K562 (cell line): Measurements from ENCODE around the gene GET3. TPM values are rescaled to one million over a fixed set of nuclear protein-coding genes. Genes with fewer than 3 reads are reported as not detected.
A peak's percentile ranks its signal among the peaks of the same experiment; 100 is the strongest.

Experiments
- BMI1 ChIP-seq: fragments of 150-350 bp; IDR thresholded peaks from 2 replicates; pipeline ENCODE4 v1.6.1; 2014; ENCODE audit warnings: low read length
- BRD4 ChIP-seq: fragments of 200-600 bp; sonication (generic); IDR thresholded peaks from 2 replicates; pipeline ENCODE4 v1.6.1; 2017; ENCODE audit warnings: inconsistent platforms
- EP300 ChIP-seq: IDR thresholded peaks from 2 replicates; pipeline ENCODE4 v1.6.1; 2012; ENCODE audit warnings: low read length, improper control_type of control experiment
- ESRRA ChIP-seq: fragments of 450-650 bp; IDR thresholded peaks from 2 replicates; pipeline ENCODE4 v1.6.1; 2014; ENCODE audit warnings: low read depth, mild to moderate bottlenecking, moderate library complexity, borderline replicate concordance
- FOXA3 ChIP-seq, 2 experiments: fragments of 450-650 bp in 1 of 2; sonication (generic) in 1 of 2; formaldehyde crosslinking; IDR thresholded peaks in 1 of 2; conservative IDR thresholded peaks in 1 of 2; 2 replicates each; pipeline versions ENCODE4 v1.4.0 to v1.8.0; 2020 to 2022; ENCODE audit warnings: mild to moderate bottlenecking in 2 of 2, missing genetic modification reagents in 1 of 2
- HDAC1 ChIP-seq, 2 experiments: fragments of 450-650 bp; IDR thresholded peaks; 2 replicates each; pipeline ENCODE4 v1.6.1; 2016 to 2017; ENCODE audit warnings: inconsistent platforms in 1 of 2, mild to moderate bottlenecking in 1 of 2, moderate library complexity in 1 of 2
- PRPF4 ChIP-seq: fragments of 200-400 bp; formaldehyde crosslinking; IDR thresholded peaks from one replicate; pipeline ENCODE4 v1.6.1; 2017; ENCODE audit warnings: low read length, low read depth, mild to moderate bottlenecking; ENCODE audit not compliant: insufficient read depth, poor library complexity, severe bottlenecking
- SETDB1 ChIP-seq: IDR thresholded peaks from one replicate; pipeline ENCODE4 v1.6.1; 2012; ENCODE audit warnings: low read length, control low read depth, inconsistent platforms
- TAF15 ChIP-seq: fragments of 200-400 bp; formaldehyde crosslinking; IDR thresholded peaks from 2 replicates; pipeline ENCODE4 v1.6.1; 2017; ENCODE audit warnings: mild to moderate bottlenecking, low read depth, low read length, moderate library complexity
- TEAD1 ChIP-seq, 2 experiments: fragments of 450-650 bp in 1 of 2; sonication (generic) in 1 of 2; formaldehyde crosslinking; IDR thresholded peaks; 2 replicates each; pipeline versions ENCODE4 v1.4.0 to v1.8.0; 2020 to 2022; ENCODE audit warnings: mild to moderate bottlenecking in 2 of 2, missing genetic modification reagents in 1 of 2
- THRAP3 ChIP-seq: fragments of 450-650 bp; IDR thresholded peaks from 2 replicates; pipeline ENCODE4 v1.6.1; 2016; ENCODE audit warnings: mild to moderate bottlenecking, inconsistent platforms, borderline replicate concordance
- ZBED1 ChIP-seq: IDR thresholded peaks from 2 replicates; pipeline ENCODE4 v1.6.1; 2014
- ZBTB5 ChIP-seq: fragments of 450-650 bp; IDR thresholded peaks from 2 replicates; pipeline ENCODE4 v1.6.1; 2017; ENCODE audit warnings: antibody characterized with exemption
- ZNF232 ChIP-seq: sonication (generic); formaldehyde crosslinking; IDR thresholded peaks from 2 replicates; pipeline ENCODE4 v1.8.0; 2022; ENCODE audit warnings: mild to moderate bottlenecking, missing genetic modification reagents
- ZNF511 ChIP-seq: sonication (generic); formaldehyde crosslinking; IDR thresholded peaks from 2 replicates; pipeline ENCODE4 v1.8.0; 2022; ENCODE audit warnings: mild to moderate bottlenecking, missing genetic modification reagents
- ZNF655 ChIP-seq: fragments of 250-450 bp; sonication (Bioruptor Pico); IDR thresholded peaks from 2 replicates; pipeline ENCODE4 v1.5.0; 2021
- ZNF696 ChIP-seq: fragments of 250-450 bp; sonication (Bioruptor Pico); conservative IDR thresholded peaks from 2 replicates; pipeline ENCODE4 v1.4.0; 2020; ENCODE audit warnings: mild to moderate bottlenecking, moderate library complexity
- ZNF699 ChIP-seq: fragments of 250-450 bp; sonication (Bioruptor Pico); IDR thresholded peaks from 2 replicates; pipeline ENCODE4 v1.8.0; 2021; ENCODE audit warnings: mild to moderate bottlenecking, moderate library complexity; ENCODE audit not compliant: insufficient replicate concordance
- ZSCAN32 ChIP-seq: fragments of 450-650 bp; formaldehyde crosslinking; IDR thresholded peaks from 2 replicates; pipeline ENCODE4 v1.4.0; 2020; ENCODE audit warnings: mild to moderate bottlenecking, moderate library complexity
- polyA plus RNA-seq, 8 experiments: library from polyadenylated mRNA; depleted of rRNA in 4 of 8; stranded (reverse) in 5 of 8; unstranded in 3 of 8; fragments of >200 nt; fragmentation: Nextera tagmentation in 2 of 8; fragmentation: Illumina TruSeq in 1 of 8; extraction: Ambion mirVana in 2 of 8; extraction: Trizol in 1 of 8; gene quantifications; 2 replicates each; pipeline versions ENCODE4 v1.2.1 to v1.2.3, GENCODE V29; 2011 to 2014; ENCODE audit warnings: inconsistent platforms in 1 of 8, missing spikeins in 1 of 8
- total RNA-seq, 7 experiments: library from RNA; depleted of rRNA in 6 of 7; stranded (reverse); fragments of >200 nt in 6 of 7; fragmentation: Illumina TruSeq in 2 of 7; extraction: Trizol in 2 of 7; gene quantifications; 2 replicates each; pipeline versions ENCODE4 v1.2.1 to v1.2.3, GENCODE V29; 2011 to 2021; ENCODE audit warnings: low replicate concordance in 1 of 7
- TF ChIP-seq, protein P1 (sequence below): fragments of 250-450 bp; sonication (Bioruptor Pico); IDR thresholded peaks from 2 replicates; pipeline ENCODE4 v1.6.1; 2021; ENCODE audit warnings: mild to moderate bottlenecking
- TF ChIP-seq, protein P2 (sequence below): fragments of 250-450 bp; sonication (Bioruptor Pico); IDR thresholded peaks from 2 replicates; pipeline ENCODE4 v1.8.0; 2022; ENCODE audit warnings: inconsistent platforms

GET3 gene
- total and polyA plus RNA-seq, 9 of the 15 experiments (the other 6 are each of a cell fraction or from before 2014, with no cell fraction given), result 8.3 to 83.5 (median 51.8) TPM

DNA sequence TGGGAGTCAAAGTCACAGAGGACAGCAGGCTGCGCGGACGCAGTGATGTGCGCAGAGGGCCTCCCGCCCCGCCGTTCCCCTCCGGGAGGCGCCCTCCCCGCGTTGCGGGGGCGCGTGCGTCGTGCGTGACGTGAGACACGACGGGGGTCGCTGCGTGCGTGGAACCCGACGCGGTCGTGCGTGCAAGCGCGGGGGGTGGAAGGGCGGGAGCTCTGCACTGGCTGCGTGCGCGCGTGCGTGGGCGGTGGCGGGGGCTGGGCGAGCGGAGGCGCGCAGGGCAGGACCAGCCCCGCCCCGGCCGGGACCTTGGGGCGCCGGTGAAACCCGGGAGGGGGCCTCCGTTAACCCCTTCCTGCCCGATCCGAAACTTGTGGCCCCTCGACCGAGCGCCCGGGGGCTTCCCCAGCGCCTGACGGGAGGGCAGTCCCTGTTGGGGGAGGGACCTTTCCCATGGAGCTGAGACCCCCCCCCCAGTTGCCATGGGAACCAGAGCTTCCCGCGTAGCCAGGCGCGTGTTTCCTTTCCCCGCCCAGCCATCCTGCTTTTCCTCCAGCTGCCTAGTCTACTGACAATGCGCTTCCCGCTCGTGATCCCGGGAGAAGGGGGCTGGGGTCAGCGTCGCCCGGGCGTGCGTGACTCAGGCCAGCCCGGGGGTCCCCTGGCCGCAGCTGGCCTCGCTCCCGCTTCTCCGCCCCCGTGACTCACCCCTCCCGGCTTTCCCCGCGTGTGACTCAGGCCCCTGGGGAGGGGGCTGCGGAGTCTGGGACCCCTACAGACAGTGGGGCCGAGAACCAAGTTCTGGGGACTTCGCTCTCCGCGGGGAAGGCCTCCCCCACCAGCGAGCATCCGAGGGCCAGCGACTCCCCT, 45.4 kb downstream of the GET3 start (continued):
- TF ChIP-seq SETDB1, result no peak
- peak in 1 of 2 experiments; percentile 98; a peak in 3 of 4 replicates for TF ChIP-seq HDAC1 (IDR thresholded peaks at IDR 0.05)
- no peak for TF ChIP-seq ZNF699
- TF ChIP-seq BRD4, result peak; percentile 79; the same call in 1 of the 2 replicates
- no peak for TF ChIP-seq TAF15
- TF ChIP-seq EP300, result peak; percentile 39; the same call in 1 of the 2 replicates
- TF ChIP-seq TEAD1 (CRISPR knock-in tag; IDR thresholded peaks at IDR 0.05), result peak in 1 of 2 experiments; percentile 55; a peak in 2 of 4 replicates
- peak; percentile 80 for TF ChIP-seq BMI1
- TF ChIP-seq ZBTB5, result no peak
- TF ChIP-seq ZSCAN32 (CRISPR knock-in tag), result no peak
- TF ChIP-seq THRAP3, result no peak; the same call in 1 of the 2 replicates
- TF ChIP-seq PRPF4, result no peak
- TF ChIP-seq ESRRA, result peak; percentile 86
- TF ChIP-seq ZNF696, result no peak
- TF ChIP-seq, protein P1, sequence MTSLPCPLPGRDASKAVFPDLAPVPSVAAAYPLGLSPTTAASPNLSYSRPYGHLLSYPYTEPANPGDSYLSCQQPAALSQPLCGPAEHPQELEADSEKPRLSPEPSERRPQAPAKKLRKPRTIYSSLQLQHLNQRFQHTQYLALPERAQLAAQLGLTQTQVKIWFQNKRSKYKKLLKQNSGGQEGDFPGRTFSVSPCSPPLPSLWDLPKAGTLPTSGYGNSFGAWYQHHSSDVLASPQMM (CRISPR knock-in tag), result no peak
- no peak for TF ChIP-seq ZNF655
- TF ChIP-seq, protein P2, sequence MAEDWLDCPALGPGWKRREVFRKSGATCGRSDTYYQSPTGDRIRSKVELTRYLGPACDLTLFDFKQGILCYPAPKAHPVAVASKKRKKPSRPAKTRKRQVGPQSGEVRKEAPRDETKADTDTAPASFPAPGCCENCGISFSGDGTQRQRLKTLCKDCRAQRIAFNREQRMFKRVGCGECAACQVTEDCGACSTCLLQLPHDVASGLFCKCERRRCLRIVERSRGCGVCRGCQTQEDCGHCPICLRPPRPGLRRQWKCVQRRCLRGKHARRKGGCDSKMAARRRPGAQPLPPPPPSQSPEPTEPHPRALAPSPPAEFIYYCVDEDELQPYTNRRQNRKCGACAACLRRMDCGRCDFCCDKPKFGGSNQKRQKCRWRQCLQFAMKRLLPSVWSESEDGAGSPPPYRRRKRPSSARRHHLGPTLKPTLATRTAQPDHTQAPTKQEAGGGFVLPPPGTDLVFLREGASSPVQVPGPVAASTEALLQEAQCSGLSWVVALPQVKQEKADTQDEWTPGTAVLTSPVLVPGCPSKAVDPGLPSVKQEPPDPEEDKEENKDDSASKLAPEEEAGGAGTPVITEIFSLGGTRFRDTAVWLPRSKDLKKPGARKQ (CRISPR knock-in tag), result no peak
- TF ChIP-seq ZBED1, result no peak
- peak; percentile 24; the same call in 1 of the 2 replicates for TF ChIP-seq ZNF511 (CRISPR knock-in tag)
- TF ChIP-seq FOXA3 (CRISPR knock-in tag; conservative IDR thresholded peaks at IDR 0.05 in 1 of 2, IDR thresholded peaks at IDR 0.05 in 1 of 2), result peak in 1 of 2 experiments; percentile 13; a peak in 1 of 4 replicates
- TF ChIP-seq ZNF232 (CRISPR knock-in tag), result no peak
